ENCODE results near the gene PLOD2.

- TF ChIP-seq EZH2phosphoT487 (IDR thresholded peaks at IDR 0.05; ENCODE audit: borderline replicate concordance) (no peak), CTCF (conservative IDR thresholded peaks at IDR 0.05; ENCODE audit: low read length) (no peak)
Measured at GRCh38 chr3:146153429-146153828, 7.6 kb downstream of the PLOD2 start.
